Hepatocyte (in vitro differentiated cells): ENCODE measurements around the gene EPB41L1. TPM values are rescaled to one million over a fixed set of nuclear protein-coding genes. Genes with fewer than 3 reads are reported as not detected.

Experiments used
- DNase-seq: peaks from one replicate; pipeline ENCODE4 v3.0.0-alpha.2; 2016; ENCODE audit warnings: low spot score
- H2AFZ ChIP-seq: fragments of 200-600 bp; sonication (generic); 2 replicates; pipeline ENCODE4 v1.6.0; 2016; ENCODE audit warnings: antibody characterized with exemption, mild to moderate bottlenecking
- H3K27ac ChIP-seq: fragments of 200-600 bp; sonication (generic); 2 replicates; pipeline ENCODE4 v1.5.1; 2016; ENCODE audit warnings: mild to moderate bottlenecking
- H3K27me3 ChIP-seq: fragments of 200-600 bp; sonication (generic); 2 replicates; pipeline ENCODE4 v1.6.1; 2016
- H3K36me3 ChIP-seq: fragments of 200-600 bp; sonication (generic); replicated peaks from 2 replicates; pipeline ENCODE4 v1.5.1; 2016; ENCODE audit warnings: low read depth; ENCODE audit not compliant: insufficient read depth
- H3K4me1 ChIP-seq: fragments of 200-600 bp; sonication (generic); 2 replicates; pipeline ENCODE4 v1.5.1; 2016; ENCODE audit warnings: mild to moderate bottlenecking, moderate library complexity; ENCODE audit not compliant: insufficient read depth
- H3K4me2 ChIP-seq: fragments of 200-600 bp; sonication (generic); 2 replicates; pipeline ENCODE4 v1.6.0; 2016
- H3K4me3 ChIP-seq: fragments of 200-600 bp; sonication (generic); 2 replicates; pipeline ENCODE4 v1.5.1; 2016; ENCODE audit warnings: mild to moderate bottlenecking
- H3K79me2 ChIP-seq: fragments of 200-600 bp; sonication (generic); 2 replicates; pipeline ENCODE4 v1.6.0; 2017; ENCODE audit warnings: mild to moderate bottlenecking
- H3K9me2 ChIP-seq: fragments of 200-600 bp; sonication (generic); replicated peaks from 2 replicates; pipeline ENCODE4 v1.6.0; 2017; ENCODE audit warnings: mild to moderate bottlenecking; ENCODE audit not compliant: insufficient read depth
- H3K9me3 ChIP-seq: fragments of 200-600 bp; sonication (generic); 2 replicates; pipeline ENCODE4 v1.5.1; 2016; ENCODE audit warnings: low read depth, mild to moderate bottlenecking
- H4K20me1 ChIP-seq: fragments of 200-600 bp; sonication (generic); 2 replicates; pipeline ENCODE4 v1.6.0; 2016; ENCODE audit warnings: mild to moderate bottlenecking; ENCODE audit not compliant: insufficient read depth, poor library complexity, severe bottlenecking
- CTCF ChIP-seq: fragments of 200-600 bp; sonication (generic); IDR thresholded peaks from 2 replicates; pipeline ENCODE4 v1.5.1; 2016; ENCODE audit warnings: antibody characterized with exemption, mild to moderate bottlenecking; ENCODE audit not compliant: poor library complexity
- EZH2 ChIP-seq: fragments of 200-600 bp; sonication (generic); IDR thresholded peaks from 2 replicates; pipeline ENCODE4 v1.6.1; 2016; ENCODE audit warnings: antibody characterized with exemption, mild to moderate bottlenecking, borderline replicate concordance
- EZH2phosphoT487 ChIP-seq: fragments of 200-600 bp; sonication (generic); IDR thresholded peaks from one replicate; pipeline ENCODE4 v1.6.1; 2018; ENCODE audit warnings: antibody characterized with exemption, mild to moderate bottlenecking, low read depth, moderate library complexity; ENCODE audit not compliant: unreplicated experiment, severe bottlenecking
- WGBS: methylation state at CpG from one replicate; pipeline ENCODE4 v1.1.6; 2016; ENCODE audit warnings: low lambda C conversion rate; ENCODE audit errors: missing lambda C conversion rate; 5-methylcytosine and 5-hydroxymethylcytosine counted together
- polyA plus RNA-seq: library from polyadenylated mRNA; unstranded; fragments of >200 nt; fragmentation: Nextera tagmentation; extraction: Ambion mirVana; gene quantifications from 2 replicates; pipeline ENCODE4 v1.2.1, GENCODE V29; 2016
- total RNA-seq: library from RNA; depleted of rRNA; stranded (reverse); fragments of >200 nt; gene quantifications from 2 replicates; pipeline ENCODE4 v1.2.3, GENCODE V29; 2014

EPB41L1 gene
- total and polyA plus RNA-seq, 2 experiments from 2014 or later = 25.2 to 36.4 TPM

- Histone ChIP-seq H3K9me3 (no peaks in the 10 kb centered on the region), H3K9me2 (no peaks in the 10 kb centered on the region), H4K20me1 (no peaks in the 10 kb centered on the region), H3K27me3 (no peaks in the 10 kb centered on the region), H3K4me2 (no peak overlapping the region), H2AFZ (no peak overlapping the region), H3K27ac (no peak overlapping the region), H3K36me3 (no peaks in the 10 kb centered on the region), H3K4me3 (no peak overlapping the region), H3K79me2 (no peaks in the 10 kb centered on the region), H3K4me1 (no peaks in the 10 kb centered on the region)
- TF ChIP-seq CTCF (peak; percentile 26), EZH2phosphoT487 (no peak)
- no peak for DNase-seq
- 81% methylated on average over 12 of the region's 12 CpGs for WGBS
Observed at GRCh38 chr20:36273414-36274180, 119.1 kb downstream of the EPB41L1 start.

GRCh38 chr20:36274181-36274841 lies 119.8 kb downstream of the EPB41L1 start:
- no peak overlapping the region for H3K27ac ChIP-seq
- DNase-seq = no peak
- 76% methylated on average over 20 of the region's 20 CpGs for WGBS
- H3K36me3 ChIP-seq = no peaks in the 10 kb centered on the region
- H3K4me1 ChIP-seq = no peaks in the 10 kb centered on the region
- no peaks in the 10 kb centered on the region for H3K27me3 ChIP-seq
- no peaks in the 10 kb centered on the region for H3K9me3 ChIP-seq
- H3K9me2 ChIP-seq = no peaks in the 10 kb centered on the region
- H2AFZ ChIP-seq = no peak overlapping the region
- no peaks in the 10 kb centered on the region for H4K20me1 ChIP-seq
- H3K4me2 ChIP-seq = no peak overlapping the region
- TF ChIP-seq EZH2phosphoT487 (no peak), EZH2 (no peak), CTCF (no peak)
- no peak overlapping the region for H3K4me3 ChIP-seq
- no peaks in the 10 kb centered on the region for H3K79me2 ChIP-seq

GRCh38 chr20:36275011-36275410 lies 120.5 kb downstream of the EPB41L1 start:
- WGBS = 85% methylated on average over 5 of the region's 5 CpGs
- Histone ChIP-seq H2AFZ (no peak overlapping the region), H4K20me1 (no peaks in the 10 kb centered on the region), H3K4me2 (no peak overlapping the region), H3K4me3 (no peak overlapping the region), H3K27me3 (no peaks in the 10 kb centered on the region), H3K36me3 (no peaks in the 10 kb centered on the region), H3K27ac (no peak overlapping the region), H3K79me2 (no peaks in the 10 kb centered on the region), H3K4me1 (no peaks in the 10 kb centered on the region), H3K9me2 (no peaks in the 10 kb centered on the region), H3K9me3 (no peaks in the 10 kb centered on the region)
- TF ChIP-seq EZH2 = no peak
- no peak for TF ChIP-seq CTCF
- no peak for TF ChIP-seq EZH2phosphoT487
- no peak for DNase-seq
